Activated CD8-positive, alpha-beta memory T cell treated with anti-CD3 and anti-CD28 coated beads for 48 hours (primary cell): ENCODE results near the gene SMURF1.

Experiments
- DNase-seq, 3 experiments: peaks; one replicate each; pipeline ENCODE4 v3.0.0-alpha.2; 2020; ENCODE audit warnings: low read depth in 2 of 3, low spot score in 2 of 3

SMURF1 gene

DNA sequence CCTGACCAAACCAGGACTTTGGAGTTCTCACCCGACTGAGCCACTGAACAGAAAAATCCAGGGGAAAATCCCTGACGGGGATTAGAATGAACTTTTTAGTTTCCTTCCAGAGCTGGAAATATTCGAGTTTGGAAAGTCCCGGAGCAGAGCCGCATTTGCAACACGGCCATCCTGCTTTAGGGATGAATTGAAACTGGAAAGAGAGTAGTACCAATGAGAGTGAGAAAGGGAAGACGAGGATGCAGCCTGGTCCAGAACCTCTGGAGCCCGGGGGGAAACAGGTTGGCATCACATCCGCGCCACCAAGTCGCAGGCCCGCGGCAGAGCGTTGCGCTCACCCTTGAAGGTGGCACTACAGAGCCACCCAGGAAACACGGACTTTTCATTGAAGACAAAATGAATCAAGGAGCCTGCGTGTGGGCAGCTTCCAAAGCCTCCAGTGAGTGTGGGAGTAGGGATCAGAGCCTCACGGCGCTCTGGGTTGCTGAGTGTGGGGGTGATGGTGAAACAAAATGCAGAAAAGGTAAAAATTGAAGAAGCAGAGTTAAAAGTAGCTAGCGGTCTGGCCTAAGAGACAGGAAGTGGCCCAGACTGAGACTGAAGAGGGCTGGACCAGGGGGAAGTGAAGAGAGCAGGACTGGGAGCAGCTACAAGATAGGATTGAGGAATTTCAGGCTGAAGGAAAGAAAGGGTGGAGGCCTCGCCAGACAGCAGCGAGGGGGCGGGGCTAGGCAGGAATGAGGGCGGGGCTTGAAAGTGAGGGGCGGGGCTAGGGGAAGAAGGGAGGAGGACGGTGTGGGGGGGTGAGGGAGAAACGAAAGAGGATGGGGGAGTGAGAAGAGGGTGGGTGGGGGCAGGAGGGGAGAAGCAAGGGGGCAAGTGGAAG, 1.8 kb downstream of the SMURF1 start:
- peak in 2 of 3 experiments; percentile 26 to 50 for DNase-seq

GRCh38 chr7:99141334-99141733, 2.6 kb downstream of the SMURF1 start:
- no peak for DNase-seq

GRCh38 chr7:99140813-99141212, 3.1 kb downstream of the SMURF1 start:
- no peak for DNase-seq

DNA sequence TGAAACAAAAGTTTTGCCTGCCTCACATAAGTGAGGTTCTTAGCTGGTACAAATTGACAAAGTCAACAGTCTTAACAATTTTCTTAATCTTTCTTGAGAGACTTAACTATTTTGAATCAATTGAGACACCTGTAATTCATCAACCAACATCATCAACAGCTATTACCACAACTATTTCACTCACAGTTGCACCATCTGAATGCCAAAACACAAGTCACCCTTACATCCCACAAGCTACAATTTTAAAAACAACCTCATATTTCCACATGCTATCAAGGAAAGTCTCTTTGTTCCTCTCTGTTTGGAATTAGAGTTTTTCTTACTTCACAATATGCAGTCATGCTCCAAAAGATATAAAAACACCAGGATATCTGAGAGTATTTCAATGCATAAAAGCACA, 4.9 kb downstream of the SMURF1 start:
- DNase-seq = no peak

GRCh38 chr7:99137411-99138180, 6.3 kb downstream of the SMURF1 start:
- no peak for DNase-seq

- DNase-seq = no peak
Measured at GRCh38 chr7:99135938-99136337, 8.0 kb downstream of the SMURF1 start.

DNA sequence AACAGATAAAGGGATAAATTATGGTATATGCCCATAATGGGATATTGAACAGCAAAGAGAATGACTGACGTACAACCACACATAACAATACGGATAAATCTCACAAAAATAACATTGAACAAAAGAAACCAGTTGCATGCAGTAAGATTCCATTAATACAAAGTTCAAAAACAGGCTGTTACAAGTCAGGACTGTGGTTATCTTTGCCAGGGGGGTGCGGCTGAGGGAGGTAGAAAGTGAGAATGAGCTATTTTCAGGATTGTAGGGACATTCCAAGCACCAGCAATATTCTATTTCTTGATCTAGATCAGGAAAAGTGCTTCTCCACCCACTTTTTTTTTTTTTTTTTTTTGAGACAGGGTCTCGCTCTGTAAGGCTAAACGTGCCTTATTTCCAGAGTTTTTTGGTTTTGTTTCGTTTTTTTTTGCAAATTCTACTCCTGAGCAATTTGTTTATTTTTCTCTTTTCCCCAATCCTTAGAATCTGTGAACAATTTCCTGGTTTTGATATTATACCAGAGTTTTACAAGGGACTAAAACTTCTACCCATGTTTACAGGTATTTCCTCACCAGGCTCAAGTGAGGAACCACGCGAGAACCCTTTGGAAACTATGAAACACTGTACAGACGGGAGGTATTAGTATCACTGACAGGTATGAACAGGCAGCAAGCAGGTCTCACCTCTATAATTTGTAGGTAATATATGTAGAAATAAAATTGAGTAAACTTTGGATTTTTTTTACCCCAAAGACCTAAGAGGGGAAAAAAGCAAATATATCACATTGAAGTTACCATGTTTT, 9.9 kb downstream of the SMURF1 start:
- DNase-seq = no peak

DNA sequence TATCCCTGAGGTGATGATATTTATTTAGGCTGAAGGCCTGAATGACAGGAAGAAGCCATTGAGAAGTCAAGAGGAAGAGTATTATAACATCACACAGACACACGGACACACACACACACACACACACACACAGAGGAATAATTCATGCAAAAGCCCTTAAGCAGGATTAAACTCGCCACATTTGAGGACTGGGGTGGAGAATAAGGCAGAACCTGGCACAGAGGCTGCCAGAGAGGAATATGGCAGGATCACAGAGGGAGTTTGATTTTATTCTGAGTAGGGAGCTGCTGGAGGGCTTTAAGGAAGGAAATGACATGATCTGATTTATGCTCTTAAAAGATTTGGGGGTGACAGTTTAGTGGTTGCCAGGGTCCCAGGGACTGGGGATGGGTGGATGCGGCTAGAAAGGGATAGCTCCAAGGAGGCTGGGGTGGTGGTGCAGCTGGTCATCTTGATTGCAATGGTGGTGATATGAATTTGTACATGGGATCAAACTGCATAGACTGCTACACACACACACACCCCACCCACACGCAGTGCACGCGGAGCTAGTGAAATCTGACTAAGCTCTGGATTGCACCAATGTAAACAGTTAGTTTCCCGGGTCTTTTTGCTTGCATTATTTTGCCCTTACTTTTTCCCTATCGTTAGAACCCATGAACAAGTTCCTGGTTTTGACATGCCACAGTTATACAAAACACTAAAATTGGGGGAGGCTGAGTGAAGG, 11.2 kb downstream of the SMURF1 start:
- DNase-seq = no peak

- DNase-seq = no peak
Measured at GRCh38 chr7:99131290-99131689, 12.6 kb downstream of the SMURF1 start.

DNA sequence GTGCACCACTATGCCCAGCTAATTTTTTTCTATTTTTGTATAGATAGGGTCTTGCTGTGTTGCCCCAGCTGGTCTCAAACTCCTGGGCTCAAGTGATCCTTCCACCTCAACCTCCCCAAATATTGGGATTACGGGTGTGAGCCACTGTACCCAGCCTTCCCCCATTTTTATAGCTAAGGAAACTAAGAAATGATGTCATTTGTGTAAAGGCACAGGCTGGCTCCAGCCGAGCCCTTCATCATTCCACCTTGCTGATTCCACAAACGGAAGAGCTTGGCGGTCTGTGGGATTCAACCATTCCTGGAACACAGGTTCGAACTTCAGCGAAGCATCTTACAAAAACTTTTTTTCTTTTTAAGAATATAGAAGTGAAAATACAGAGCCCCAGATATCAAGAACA, 14.4 kb downstream of the SMURF1 start:
- DNase-seq = no peak

- DNase-seq = no peak
Measured at GRCh38 chr7:99129001-99129400, 14.9 kb downstream of the SMURF1 start.

- no peak for DNase-seq
Measured at GRCh38 chr7:99128076-99128950, 15.6 kb downstream of the SMURF1 start.

- DNase-seq = no peak
Measured at GRCh38 chr7:99127636-99128035, 16.3 kb downstream of the SMURF1 start.

- DNase-seq = no peak
Measured at GRCh38 chr7:99126921-99127553, 16.9 kb downstream of the SMURF1 start.

GRCh38 chr7:99125505-99125865, 18.4 kb downstream of the SMURF1 start:
- no peak for DNase-seq

GRCh38 chr7:99124751-99125504, 19.0 kb downstream of the SMURF1 start:
- DNase-seq = no peak

DNA sequence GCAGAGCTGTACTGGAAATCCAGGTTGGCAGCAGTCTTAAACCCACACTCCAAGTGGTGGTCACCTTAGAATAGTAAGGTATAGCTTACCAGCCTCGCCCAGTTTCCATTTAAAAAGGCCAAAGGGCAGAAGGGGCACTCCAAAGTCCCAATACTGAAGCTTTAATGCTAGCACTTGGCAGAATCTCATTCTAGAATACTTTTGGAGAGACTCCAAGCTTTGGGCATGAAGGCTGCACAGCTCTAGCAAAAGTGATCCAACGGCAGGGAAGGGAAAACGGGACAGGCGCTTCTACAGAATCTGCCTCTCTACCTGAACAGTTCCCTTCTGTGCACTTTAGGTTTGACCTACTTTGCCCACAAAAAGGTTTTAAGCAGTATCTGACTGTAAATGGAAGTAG, 19.7 kb downstream of the SMURF1 start:
- no peak for DNase-seq

- DNase-seq = no peak
Measured at GRCh38 chr7:99123571-99124033, 20.3 kb downstream of the SMURF1 start.

GRCh38 chr7:99122762-99123161, 21.1 kb downstream of the SMURF1 start:
- no peak for DNase-seq
